Ectodermal cell (in vitro differentiated cells): ENCODE data around the gene LMLN.

Experiments used
- H3K27ac ChIP-seq: 2 replicates; pipeline ENCODE4 v1.7.0; 2013; ENCODE audit warnings: mild to moderate bottlenecking, low read depth, low read length; ENCODE audit not compliant: insufficient read depth, poor library complexity, severe bottlenecking
- H3K27me3 ChIP-seq: 2 replicates; pipeline ENCODE4 v1.7.0; 2013; ENCODE audit warnings: mild to moderate bottlenecking, low read length; ENCODE audit not compliant: insufficient read depth, control insufficient read depth, poor library complexity, severe bottlenecking
- H3K36me3 ChIP-seq: one replicate; pipeline ENCODE4 v1.7.0; 2013; ENCODE audit warnings: low read length; ENCODE audit not compliant: control insufficient read depth, insufficient read depth
- H3K4me1 ChIP-seq: one replicate; pipeline ENCODE4 v1.7.0; 2013; ENCODE audit warnings: low read length; ENCODE audit not compliant: control insufficient read depth, insufficient read depth
- H3K4me3 ChIP-seq: 2 replicates; pipeline ENCODE4 v1.7.0; 2013; ENCODE audit warnings: low read depth, low read length, control low read depth; ENCODE audit not compliant: insufficient read depth
- H3K9me3 ChIP-seq: 2 replicates; pipeline ENCODE4 v1.7.0; 2013; ENCODE audit warnings: mild to moderate bottlenecking, low read length, moderate library complexity; ENCODE audit not compliant: control insufficient read depth
- WGBS, 2 experiments: methylation state at CpG; one replicate each; pipeline ENCODE4 v1.1.7; 2013; ENCODE audit warnings: missing lambda C conversion rate in 2 of 2; 5-methylcytosine and 5-hydroxymethylcytosine counted together

Gene LMLN

DNA sequence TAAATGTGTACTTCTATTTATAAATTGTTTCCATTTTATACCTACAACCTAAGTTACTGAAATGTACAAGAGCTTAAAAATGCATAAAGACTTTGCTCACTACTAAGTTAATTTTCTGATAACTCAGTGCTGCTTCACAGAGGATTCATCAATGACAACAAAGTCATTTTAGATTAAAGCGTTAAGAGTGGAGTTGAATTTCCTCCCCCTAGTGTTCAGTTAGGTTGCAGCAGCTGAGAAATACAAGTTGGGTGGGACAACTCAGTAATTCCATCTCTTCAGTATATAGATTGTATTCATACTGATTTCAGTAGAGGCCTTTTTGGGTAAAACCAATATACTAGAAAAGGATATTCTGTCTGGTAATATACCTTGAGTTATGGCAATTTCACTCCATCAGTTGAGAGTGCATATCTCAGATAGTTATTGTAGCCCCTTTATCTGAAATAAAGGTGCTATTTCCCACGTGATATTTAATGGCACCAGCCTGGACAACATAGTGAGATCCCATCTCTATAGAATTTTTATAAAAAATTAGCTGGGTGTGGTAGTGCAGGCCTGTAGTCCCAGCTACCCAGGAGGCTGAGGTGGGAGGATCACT is 17.0 kb upstream of the LMLN start:
- Histone ChIP-seq H3K27ac (no peak overlapping the region), H3K4me1 (no peaks in the 10 kb centered on the region), H3K36me3 (no peaks in the 10 kb centered on the region), H3K9me3 (no peaks in the 10 kb centered on the region), H3K27me3 (no peaks in the 10 kb centered on the region), H3K4me3 (no peak overlapping the region)
- 75% methylated on average over 2 of the region's 2 CpGs; no CpG with 5 or more reads in 1 of the 2 experiments for WGBS, 2 experiments

DNA sequence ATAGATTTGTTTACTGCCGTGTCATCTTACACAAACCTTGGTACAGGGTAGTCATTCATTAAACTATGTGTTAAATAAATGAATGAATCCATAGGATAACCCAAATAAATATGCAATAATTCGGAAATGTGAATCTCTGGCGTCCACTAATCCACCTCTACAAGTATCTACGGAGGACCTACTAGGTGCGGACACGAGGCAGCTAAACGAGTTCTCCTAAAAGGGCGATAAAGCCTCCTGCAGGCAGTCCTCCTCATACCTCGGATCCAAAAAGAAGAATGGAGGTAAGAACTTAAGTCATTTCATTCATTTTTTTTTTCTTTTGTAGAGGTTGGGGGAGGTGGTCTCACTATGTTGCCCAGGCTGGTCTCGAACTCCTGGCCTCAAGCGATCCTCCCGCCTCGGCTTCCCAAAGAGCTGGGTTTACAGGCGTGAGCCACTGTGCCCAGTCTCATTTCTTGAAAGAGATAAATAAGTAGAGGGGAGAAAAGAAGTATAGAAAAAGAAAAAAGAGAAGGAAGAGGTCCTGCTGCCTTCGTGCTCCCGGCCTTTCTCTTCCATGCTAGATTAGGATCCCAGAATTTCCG is 10.7 kb upstream of the LMLN start:
- Histone ChIP-seq H3K27me3 (no peaks in the 10 kb centered on the region), H3K9me3 (no peaks in the 10 kb centered on the region), H3K27ac (peak overlapping the region; percentile 99), H3K4me1 (peaks cover 7% of the 10 kb centered on the region), H3K36me3 (peaks cover 17% of the 10 kb centered on the region), H3K4me3 (peak overlapping the region; percentile 98)
- WGBS, 2 experiments, result 32 to 35% methylated on average over 16 to 17 of the region's 17 CpGs

DNA sequence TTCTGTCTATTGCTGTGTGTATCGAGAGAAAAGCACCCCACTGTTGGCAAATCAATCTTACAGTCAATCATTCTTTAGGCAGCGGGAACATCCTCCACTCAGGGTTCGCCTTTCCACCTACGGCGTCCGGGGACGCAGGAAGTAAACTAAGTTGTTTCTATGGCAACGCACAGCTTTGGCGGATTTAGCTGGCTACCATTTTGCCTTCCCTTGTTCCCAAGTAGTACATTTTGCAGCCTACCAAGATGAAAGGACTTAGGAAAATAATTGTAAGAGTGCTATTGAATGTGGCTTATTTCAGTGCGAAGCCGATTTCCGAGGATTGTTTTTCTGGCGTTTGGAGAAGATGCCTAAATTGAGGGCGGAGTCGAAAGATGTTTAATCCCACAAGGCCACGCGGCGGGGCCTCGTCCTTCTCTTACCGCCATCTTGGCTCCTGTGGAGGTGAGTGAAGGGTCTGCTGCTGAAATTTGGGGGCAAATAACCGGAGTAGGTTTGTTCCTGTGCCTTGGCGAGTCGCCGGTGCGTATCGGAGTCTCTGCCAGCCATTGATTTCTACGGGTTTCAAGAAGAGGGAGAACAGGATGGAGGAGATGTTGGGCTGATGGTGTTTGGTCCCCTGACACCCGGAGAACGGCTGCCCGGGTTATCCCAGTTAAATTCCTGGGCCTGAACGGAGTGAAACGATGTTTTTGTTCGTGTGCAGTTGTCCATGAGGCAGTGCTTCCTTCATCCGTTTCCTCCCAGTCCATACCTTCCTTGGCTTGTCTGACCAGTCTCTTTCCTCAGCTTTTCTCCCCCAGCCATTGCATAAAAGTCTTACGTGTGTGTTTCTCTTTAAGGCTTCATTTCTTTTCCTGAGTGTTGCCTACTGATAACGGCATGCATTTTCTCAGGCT is 10.0 kb upstream of the LMLN start, which contains the start of gene RPL35A:
Gene RPL35A, plus strand, starts transcription at position 413 of the 899 bp plus-strand sequence. CDS start 778 bp downstream, outside the sequence.
- WGBS, 2 experiments, result 0% methylated on average over 36 of the region's 36 CpGs
- Histone ChIP-seq H3K4me3 (peak within 1 kb of the TSS; percentile 98), H3K9me3 (no peaks in the 10 kb centered on the region), H3K27me3 (no peaks in the 10 kb centered on the region), H3K36me3 (peaks cover 25% of the 10 kb centered on the region), H3K27ac (peak within 1 kb of the TSS; percentile 99), H3K4me1 (peaks cover 7% of the 10 kb centered on the region)

DNA sequence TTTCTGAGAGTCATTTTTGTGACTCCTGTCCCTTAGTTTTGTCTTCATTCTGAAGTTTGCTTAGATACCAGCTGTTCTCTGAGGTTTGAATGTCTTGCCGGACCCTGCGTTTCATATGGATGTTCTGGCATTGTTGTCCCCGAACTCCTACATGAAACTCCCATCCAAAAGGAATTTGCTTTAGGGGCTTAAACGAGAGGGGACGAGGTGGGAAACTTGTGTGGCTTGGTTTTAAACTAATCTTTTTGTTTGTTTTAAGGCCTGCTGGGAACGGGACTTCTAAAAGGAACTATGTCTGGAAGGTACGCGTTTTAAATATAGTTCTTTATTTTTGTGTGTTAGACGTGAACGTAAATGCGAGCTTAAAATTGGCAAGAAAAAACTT is 9.3 kb upstream of the LMLN start:
- Histone ChIP-seq H3K4me1 (peaks cover 7% of the 10 kb centered on the region), H3K27me3 (no peaks in the 10 kb centered on the region), H3K4me3 (peak overlapping the region; percentile 98), H3K9me3 (no peaks in the 10 kb centered on the region), H3K27ac (peak overlapping the region; percentile 99), H3K36me3 (peaks cover 31% of the 10 kb centered on the region)
- 1 to 2% methylated on average over 11 of the region's 11 CpGs for WGBS, 2 experiments

DNA sequence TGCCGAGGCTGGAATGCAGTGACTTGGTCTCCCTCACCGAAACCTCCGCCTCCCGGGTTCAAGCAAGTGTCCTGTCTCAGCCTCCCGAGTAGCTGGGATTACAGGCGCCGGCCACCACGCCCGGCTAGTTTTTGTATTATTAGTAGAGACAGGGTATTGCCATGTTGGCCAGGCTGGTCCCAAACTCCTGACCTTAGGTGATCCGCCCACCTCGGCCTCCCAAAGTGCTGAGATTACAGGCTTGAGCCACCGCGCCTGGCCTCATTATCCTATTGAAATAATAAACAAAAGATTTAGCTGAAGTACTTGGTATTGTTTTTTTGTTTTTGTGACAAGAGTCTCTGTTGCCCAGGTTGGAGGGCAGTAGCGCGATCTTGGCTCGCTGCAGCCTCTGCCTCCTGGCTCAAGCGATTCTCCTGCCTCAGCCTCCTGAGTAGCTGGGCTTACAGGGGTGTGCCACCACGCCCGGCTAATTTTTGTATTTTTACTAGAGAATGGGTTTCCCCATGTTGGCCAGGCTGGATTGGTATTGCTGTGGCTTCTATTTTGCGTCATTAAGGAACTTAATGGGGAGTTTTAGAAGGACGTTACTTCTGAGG is 8.5 kb upstream of the LMLN start:
- Histone ChIP-seq H3K36me3 (peaks cover 40% of the 10 kb centered on the region), H3K27ac (no peak overlapping the region), H3K9me3 (no peaks in the 10 kb centered on the region), H3K4me1 (peaks cover 7% of the 10 kb centered on the region), H3K4me3 (peak overlapping the region; percentile 98), H3K27me3 (no peaks in the 10 kb centered on the region)
- 87 to 90% methylated on average over 21 of the region's 21 CpGs for WGBS, 2 experiments

DNA sequence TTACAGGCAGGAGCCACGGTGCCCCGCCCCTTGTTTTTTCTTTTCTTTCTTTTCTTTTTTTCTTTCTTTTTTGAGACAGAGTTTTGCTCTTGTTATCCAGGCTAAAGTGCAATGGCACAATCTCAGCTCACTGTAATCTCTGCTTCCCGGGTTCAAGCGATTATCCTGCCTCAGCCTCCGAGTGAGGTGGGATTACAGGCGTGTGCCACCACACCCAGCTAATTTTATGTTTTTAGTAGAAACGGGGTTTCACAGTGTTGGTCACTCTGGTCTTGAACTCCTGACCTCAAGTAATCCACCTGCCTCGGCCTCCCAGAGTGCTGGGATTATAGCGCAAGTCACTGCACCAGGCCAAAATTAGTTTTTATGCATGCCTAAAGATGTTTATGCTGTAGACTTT is 7.6 kb upstream of the LMLN start:
- peaks cover 41% of the 10 kb centered on the region for H3K36me3 ChIP-seq
- no peak overlapping the region for H3K4me3 ChIP-seq
- no peaks in the 10 kb centered on the region for H3K9me3 ChIP-seq
- H3K4me1 ChIP-seq, result peaks cover 7% of the 10 kb centered on the region
- no peaks in the 10 kb centered on the region for H3K27me3 ChIP-seq
- no peak overlapping the region for H3K27ac ChIP-seq
- 92 to 95% methylated on average over 9 of the region's 9 CpGs for WGBS, 2 experiments

DNA sequence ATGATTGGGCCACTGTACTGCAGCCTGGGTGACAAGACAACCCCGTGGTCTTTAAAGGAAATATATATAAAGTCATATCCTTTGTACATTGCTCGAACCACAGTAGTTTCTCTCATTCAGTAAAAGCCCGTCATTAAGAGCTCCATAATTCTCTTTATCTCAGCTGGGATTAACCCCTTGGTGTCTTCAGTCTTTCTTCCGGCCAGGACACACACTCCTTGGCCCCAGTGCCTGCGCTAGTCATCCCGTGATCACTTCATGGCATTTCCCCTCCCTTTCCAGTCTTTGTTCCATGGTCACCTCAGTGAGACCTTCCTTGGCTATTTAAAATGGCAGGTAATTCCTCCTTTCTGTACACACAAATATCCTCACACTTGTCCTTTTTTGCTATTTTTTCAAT is 6.7 kb upstream of the LMLN start:
- 94 to 95% methylated on average over 6 of the region's 6 CpGs for WGBS, 2 experiments
- no peaks in the 10 kb centered on the region for H3K27me3 ChIP-seq
- peaks cover 7% of the 10 kb centered on the region for H3K4me1 ChIP-seq
- no peak overlapping the region for H3K4me3 ChIP-seq
- no peak overlapping the region for H3K27ac ChIP-seq
- peaks cover 41% of the 10 kb centered on the region for H3K36me3 ChIP-seq
- no peaks in the 10 kb centered on the region for H3K9me3 ChIP-seq

DNA sequence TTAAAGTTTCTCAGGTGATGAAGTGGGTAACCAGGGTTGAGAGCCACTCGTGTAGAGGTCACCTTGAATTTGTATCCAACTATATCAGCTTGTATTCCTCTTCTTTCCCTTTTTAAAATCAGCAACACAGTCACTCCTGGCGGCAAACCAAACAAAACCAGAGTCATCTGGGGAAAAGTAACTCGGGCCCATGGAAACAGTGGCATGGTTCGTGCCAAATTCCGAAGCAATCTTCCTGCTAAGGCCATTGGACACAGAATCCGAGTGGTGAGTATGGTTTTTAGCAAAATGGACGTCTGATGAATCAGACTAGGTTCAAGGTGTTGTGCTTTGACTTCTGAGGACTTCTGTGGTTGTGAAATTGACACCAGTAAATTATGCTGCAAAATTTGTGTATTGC is 6.1 kb upstream of the LMLN start:
- no peak overlapping the region for H3K4me3 ChIP-seq
- H3K4me1 ChIP-seq, result peaks cover 7% of the 10 kb centered on the region
- peaks cover 41% of the 10 kb centered on the region for H3K36me3 ChIP-seq
- H3K27ac ChIP-seq, result no peak overlapping the region
- no peaks in the 10 kb centered on the region for H3K27me3 ChIP-seq
- no peaks in the 10 kb centered on the region for H3K9me3 ChIP-seq
- WGBS, 2 experiments, result 95 to 97% methylated on average over 7 of the region's 7 CpGs

DNA sequence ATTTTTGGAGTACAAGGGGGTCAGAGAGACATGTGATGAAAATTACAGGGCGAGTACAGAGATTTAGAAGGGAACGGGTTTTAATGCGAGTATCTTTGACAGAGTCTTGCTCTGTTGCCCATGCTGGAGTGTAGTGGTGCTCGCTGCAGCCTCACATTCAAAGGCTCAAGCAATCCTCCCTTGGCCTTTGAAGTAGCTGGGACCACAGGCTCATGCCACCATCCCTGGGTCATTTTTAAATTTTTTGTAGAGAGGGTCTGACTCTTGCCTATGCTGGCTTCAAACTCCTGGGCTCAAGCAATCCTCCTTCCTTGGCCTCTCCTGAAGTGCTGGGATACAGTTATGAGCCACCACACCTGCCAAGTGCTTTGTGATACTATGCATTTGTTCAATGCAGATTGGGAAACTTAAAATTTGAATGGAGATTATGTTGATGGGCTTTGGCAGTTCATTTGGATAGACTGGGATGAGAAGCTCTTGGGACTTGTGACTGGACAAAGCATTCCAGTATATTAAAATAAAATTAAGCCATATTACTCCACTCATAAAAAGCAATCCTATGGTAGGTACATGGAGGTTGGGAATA is 4.0 kb upstream of the LMLN start:
- WGBS, 2 experiments, result 95 to 97% methylated on average over 4 of the region's 4 CpGs
- H3K27ac ChIP-seq, result no peak overlapping the region
- H3K36me3 ChIP-seq, result peaks cover 41% of the 10 kb centered on the region

More for the DNA sequence above, 4.0 kb upstream of the LMLN start:
- Histone ChIP-seq H3K9me3 (no peaks in the 10 kb centered on the region), H3K4me1 (peaks cover 7% of the 10 kb centered on the region), H3K27me3 (no peaks in the 10 kb centered on the region), H3K4me3 (no peak overlapping the region)
